ENCODE measurements around the gene GGA1. TPM values are rescaled to one million over a fixed set of nuclear protein-coding genes. Genes with fewer than 3 reads are reported as not detected.

The GGA1 gene
- total and polyA plus RNA-seq, 10 of the 15 experiments (the other 5 are each of a cell fraction or from before 2014, with no cell fraction given), result 1.4 to 79.4 (median 44.4) TPM

DNA sequence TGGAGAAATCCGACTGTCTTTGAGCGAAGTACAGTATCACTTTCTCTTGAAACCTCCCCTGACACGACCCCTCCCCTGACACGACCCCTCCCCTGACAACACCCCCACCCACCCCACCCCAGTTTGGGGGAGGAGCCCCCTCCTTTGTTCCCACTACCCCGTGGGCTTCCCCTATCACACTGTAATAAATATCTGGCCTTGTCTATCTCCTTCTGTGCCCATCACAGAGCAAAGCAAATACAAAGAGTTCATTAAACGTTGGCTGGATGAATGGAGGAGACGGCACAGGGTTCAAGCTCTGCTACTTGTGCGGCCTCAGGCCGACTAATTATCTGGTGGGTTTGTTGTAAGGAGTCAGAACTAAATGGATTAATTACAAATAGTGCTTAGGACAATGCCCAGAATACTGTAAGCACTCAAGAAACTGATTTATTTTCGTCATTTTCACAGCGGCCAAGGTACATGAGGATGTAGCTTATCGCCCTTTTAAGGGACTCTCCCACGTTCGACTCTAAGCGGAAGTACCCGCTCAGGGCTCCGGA lies 628 bp upstream of the GGA1 start (continued):
- TF ChIP-seq, protein P1, sequence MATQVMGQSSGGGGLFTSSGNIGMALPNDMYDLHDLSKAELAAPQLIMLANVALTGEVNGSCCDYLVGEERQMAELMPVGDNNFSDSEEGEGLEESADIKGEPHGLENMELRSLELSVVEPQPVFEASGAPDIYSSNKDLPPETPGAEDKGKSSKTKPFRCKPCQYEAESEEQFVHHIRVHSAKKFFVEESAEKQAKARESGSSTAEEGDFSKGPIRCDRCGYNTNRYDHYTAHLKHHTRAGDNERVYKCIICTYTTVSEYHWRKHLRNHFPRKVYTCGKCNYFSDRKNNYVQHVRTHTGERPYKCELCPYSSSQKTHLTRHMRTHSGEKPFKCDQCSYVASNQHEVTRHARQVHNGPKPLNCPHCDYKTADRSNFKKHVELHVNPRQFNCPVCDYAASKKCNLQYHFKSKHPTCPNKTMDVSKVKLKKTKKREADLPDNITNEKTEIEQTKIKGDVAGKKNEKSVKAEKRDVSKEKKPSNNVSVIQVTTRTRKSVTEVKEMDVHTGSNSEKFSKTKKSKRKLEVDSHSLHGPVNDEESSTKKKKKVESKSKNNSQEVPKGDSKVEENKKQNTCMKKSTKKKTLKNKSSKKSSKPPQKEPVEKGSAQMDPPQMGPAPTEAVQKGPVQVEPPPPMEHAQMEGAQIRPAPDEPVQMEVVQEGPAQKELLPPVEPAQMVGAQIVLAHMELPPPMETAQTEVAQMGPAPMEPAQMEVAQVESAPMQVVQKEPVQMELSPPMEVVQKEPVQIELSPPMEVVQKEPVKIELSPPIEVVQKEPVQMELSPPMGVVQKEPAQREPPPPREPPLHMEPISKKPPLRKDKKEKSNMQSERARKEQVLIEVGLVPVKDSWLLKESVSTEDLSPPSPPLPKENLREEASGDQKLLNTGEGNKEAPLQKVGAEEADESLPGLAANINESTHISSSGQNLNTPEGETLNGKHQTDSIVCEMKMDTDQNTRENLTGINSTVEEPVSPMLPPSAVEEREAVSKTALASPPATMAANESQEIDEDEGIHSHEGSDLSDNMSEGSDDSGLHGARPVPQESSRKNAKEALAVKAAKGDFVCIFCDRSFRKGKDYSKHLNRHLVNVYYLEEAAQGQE (IDR thresholded peaks at IDR 0.05; ENCODE audit: low read depth, low read length), result no peak
- no peak for TF ChIP-seq MTA2 (IDR thresholded peaks at IDR 0.05; ENCODE audit: low read depth)

DNA sequence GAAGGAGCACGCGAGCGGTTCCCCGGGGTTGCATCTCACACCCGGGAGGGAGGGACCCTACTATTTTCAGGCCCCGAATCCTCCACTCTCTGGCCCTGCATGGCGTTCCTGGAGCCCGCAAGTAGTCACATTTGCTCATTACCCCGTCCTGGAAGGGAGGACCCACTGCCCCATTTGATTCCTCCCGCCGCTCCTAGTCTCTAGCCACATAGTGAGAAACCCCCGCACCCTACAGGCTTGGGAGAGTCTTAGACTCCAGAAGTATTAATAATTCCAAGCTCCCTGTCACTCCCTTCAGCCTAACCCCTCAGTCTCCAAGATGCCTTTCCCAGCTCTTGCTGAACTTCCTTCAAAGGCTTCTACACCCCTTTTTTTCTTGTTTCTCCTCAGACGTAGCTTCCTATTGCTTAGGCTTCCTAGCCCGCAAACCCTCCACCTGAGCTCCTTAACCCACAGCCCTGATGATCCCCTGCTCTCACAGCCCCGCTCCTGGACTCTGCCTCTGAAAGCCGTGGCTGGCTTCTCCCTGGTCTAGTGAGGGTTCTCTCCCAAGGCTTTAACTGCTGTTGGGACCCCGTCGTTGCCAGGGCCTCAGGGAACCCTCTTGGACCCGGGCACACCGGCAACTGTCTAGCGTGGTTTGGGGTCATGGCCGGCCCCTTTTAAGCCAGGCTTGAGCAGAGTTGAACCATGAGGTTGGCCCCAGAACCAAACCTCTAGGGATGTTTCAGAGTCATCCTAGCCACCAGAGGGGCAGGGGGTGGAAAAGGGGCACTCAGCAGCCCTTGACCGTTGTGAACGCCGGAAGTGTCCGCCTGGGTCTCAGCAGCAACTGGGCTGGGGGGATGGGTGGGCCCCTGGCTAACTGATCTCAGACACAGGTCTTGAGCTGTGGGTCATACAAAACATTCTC lies 862 bp downstream of the GGA1 start:
- Histone ChIP-seq H3K36me3 (ENCODE audit: control insufficient read depth in 2 of 2, insufficient read depth in 2 of 2, low read length in 1 of 2) (peaks cover 0 to 6% of the 10 kb centered on the region in 2 experiments; a peak in 2 of 4 replicates), H3K27me3 (replicated peaks in 1 of 2; ENCODE audit: control insufficient read depth in 2 of 2, insufficient read depth in 2 of 2, low read length in 1 of 2) (no peaks in the 10 kb centered on the region), H3K27ac (ENCODE audit: control insufficient read depth, insufficient read depth) (peak overlapping the region; percentile 87), H3K79me2 (ENCODE audit: control insufficient read depth, insufficient read depth, low read length) (peaks cover 33% of the 10 kb centered on the region), H3K4me1 (ENCODE audit: control insufficient read depth, insufficient read depth, low read length) (peaks cover 17% of the 10 kb centered on the region), H3K4me3 (peak overlapping the region; percentile 97), H4K20me1 (ENCODE audit: control insufficient read depth, insufficient read depth) (no peaks in the 10 kb centered on the region), H3K9ac (ENCODE audit: control insufficient read depth, insufficient read depth, low read length) (peak overlapping the region; percentile 87), H3K4me2 (ENCODE audit: control insufficient read depth, insufficient read depth) (peak overlapping the region; percentile 67), H3K9me3 (replicated peaks; ENCODE audit: control insufficient read depth, insufficient read depth, low read length) (no peaks in the 10 kb centered on the region), H2AFZ (ENCODE audit: control insufficient read depth, low read depth, low read length) (0 out of 2 replicates have a peak overlapping the region, but pooled peaks have one; percentile 37)
- intact Hi-C loops (cut with micrococcal nuclease; ENCODE audit: unreplicated experiment), result no loop called here
- no peak for FAIRE-seq
- RAD21 ChIA-PET (ENCODE audit: unreplicated experiment), result interaction anchor here (0.6 to 5.4 kb wide), 12 partner anchors 8 to 345 kb away, joined by 3 to 61 read pairs (median 23); partner anchors contain the start of genes LGALS1, NOL12, PDXP and SH3BP1
- POLR2A ChIA-PET, result interaction anchor here (0.6 to 4.7 kb wide), 17 partner anchors 9 to 287 kb away, joined by 3 to 67 read pairs (median 7); partner anchors contain the start of genes ANKRD54, LGALS1, MFNG and NOL12
- SMC1A ChIA-PET (ENCODE audit: uncharacterized antibody, unreplicated experiment), result interaction anchor here (0.8 to 5.5 kb wide), 13 partner anchors 9 to 76 kb away, joined by 3 to 36 read pairs (median 11); partner anchors contain the start of genes LGALS1, NOL12, PDXP and SH3BP1
- BruUV-seq (replicated peaks), result TSS peak; percentile 70
- no peak for DNase-seq (ENCODE audit: low read depth, low spot score)
- ATAC-seq, result peak; percentile 34
- CTCF ChIA-PET, result interaction anchor here (0.7 to 11.8 kb wide), 15 partner anchors 7 to 71 kb away, joined by 3 to 178 read pairs (median 6); partner anchors contain the start of genes LGALS1, NOL12, PDXP and SH3BP1
- in situ Hi-C loops (cut with MboI), result no loop called here
- WGBS (ENCODE audit: insufficient coverage, insufficient replicate concordance, low lambda C conversion rate, missing lambda C conversion rate), result under 1% methylated on average over 26 of the region's 26 CpGs
- TF ChIP-seq, protein P2, sequence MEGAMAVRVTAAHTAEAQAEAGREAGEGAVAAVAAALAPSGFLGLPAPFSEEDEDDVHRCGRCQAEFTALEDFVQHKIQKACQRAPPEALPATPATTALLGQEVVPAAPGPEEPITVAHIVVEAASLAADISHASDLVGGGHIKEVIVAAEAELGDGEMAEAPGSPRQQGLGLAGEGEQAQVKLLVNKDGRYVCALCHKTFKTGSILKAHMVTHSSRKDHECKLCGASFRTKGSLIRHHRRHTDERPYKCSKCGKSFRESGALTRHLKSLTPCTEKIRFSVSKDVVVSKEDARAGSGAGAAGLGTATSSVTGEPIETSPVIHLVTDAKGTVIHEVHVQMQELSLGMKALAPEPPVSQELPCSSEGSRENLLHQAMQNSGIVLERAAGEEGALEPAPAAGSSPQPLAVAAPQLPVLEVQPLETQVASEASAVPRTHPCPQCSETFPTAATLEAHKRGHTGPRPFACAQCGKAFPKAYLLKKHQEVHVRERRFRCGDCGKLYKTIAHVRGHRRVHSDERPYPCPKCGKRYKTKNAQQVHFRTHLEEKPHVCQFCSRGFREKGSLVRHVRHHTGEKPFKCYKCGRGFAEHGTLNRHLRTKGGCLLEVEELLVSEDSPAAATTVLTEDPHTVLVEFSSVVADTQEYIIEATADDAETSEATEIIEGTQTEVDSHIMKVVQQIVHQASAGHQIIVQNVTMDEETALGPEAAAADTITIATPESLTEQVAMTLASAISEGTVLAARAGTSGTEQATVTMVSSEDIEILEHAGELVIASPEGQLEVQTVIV (IDR thresholded peaks at IDR 0.05; ENCODE audit: borderline replicate concordance, partially characterized antibody), result no peak
- peak; percentile 66 for TF ChIP-seq NR2F1 (conservative IDR thresholded peaks at IDR 0.05)
- TF ChIP-seq POLR2AphosphoS2 (IDR thresholded peaks at IDR 0.05; ENCODE audit: low read depth, low read length), result no peak
- TF ChIP-seq SMAD1 (IDR thresholded peaks at IDR 0.05; ENCODE audit: low read depth, partially characterized antibody), result no peak
- 0 out of 2 replicates have a peak, but pooled peaks have one; percentile 6 for TF ChIP-seq TCF12 (IDR thresholded peaks at IDR 0.05; ENCODE audit: low read depth, low read length)
- 0 out of 2 replicates have a peak, but pooled peaks have one; percentile 37 for TF ChIP-seq CHD2 (IDR thresholded peaks at IDR 0.05; ENCODE audit: borderline replicate concordance, low read depth, low read length)
- peak; percentile 37; the same call in 1 of the 2 replicates for TF ChIP-seq POLR2AphosphoS5 (IDR thresholded peaks at IDR 0.05; ENCODE audit: low read length)
- TF ChIP-seq ZNF384 (IDR thresholded peaks at IDR 0.05; ENCODE audit: borderline replicate concordance, low read depth, low read length), result no peak
- TF ChIP-seq GATAD2B (conservative IDR thresholded peaks at IDR 0.05; ENCODE audit: low read depth), result peak; percentile 14; the same call in 1 of the 2 replicates
- TF ChIP-seq FOXM1 (IDR thresholded peaks at IDR 0.05; ENCODE audit: low read depth, low read length), result 0 out of 2 replicates have a peak, but pooled peaks have one; percentile 24
- TF ChIP-seq MEF2B (IDR thresholded peaks at IDR 0.05; ENCODE audit: partially characterized antibody, poor library complexity, severe bottlenecking), result peak; percentile 59
- peak; percentile 21 for TF ChIP-seq SP1 (IDR thresholded peaks at IDR 0.05; ENCODE audit: low read depth, low read length)

Measured in GM12878 (cell line).